GM12878 (cell line): ENCODE results near the gene TPPP.

Experiments used
- HDAC2 ChIP-seq: fragments of 200-600 bp; sonication (generic); IDR thresholded peaks from 2 replicates; pipeline ENCODE4 v1.6.1; 2017
- MTA2 ChIP-seq: fragments of 450-650 bp; IDR thresholded peaks from 2 replicates; pipeline ENCODE4 v1.6.1; 2016; ENCODE audit warnings: low read depth, mild to moderate bottlenecking, moderate library complexity
- POLR2A ChIP-seq: IDR thresholded peaks from 2 replicates; pipeline ENCODE4 v1.6.1; 2011; ENCODE audit warnings: low read depth, mild to moderate bottlenecking, low read length

GRCh38 chr5:659496-660263 is 33.5 kb downstream of the TPPP start:
- no peak for TF ChIP-seq POLR2A
- no peak for TF ChIP-seq HDAC2
- TF ChIP-seq MTA2: no peak
